ENCODE measurements around the gene TRIO. TPM values are rescaled to one million over a fixed set of nuclear protein-coding genes. Genes with fewer than 3 reads are reported as not detected.

The TRIO gene
- total RNA-seq, 2 donors from 2014 or later = 50.4 to 60.8 TPM

DNA sequence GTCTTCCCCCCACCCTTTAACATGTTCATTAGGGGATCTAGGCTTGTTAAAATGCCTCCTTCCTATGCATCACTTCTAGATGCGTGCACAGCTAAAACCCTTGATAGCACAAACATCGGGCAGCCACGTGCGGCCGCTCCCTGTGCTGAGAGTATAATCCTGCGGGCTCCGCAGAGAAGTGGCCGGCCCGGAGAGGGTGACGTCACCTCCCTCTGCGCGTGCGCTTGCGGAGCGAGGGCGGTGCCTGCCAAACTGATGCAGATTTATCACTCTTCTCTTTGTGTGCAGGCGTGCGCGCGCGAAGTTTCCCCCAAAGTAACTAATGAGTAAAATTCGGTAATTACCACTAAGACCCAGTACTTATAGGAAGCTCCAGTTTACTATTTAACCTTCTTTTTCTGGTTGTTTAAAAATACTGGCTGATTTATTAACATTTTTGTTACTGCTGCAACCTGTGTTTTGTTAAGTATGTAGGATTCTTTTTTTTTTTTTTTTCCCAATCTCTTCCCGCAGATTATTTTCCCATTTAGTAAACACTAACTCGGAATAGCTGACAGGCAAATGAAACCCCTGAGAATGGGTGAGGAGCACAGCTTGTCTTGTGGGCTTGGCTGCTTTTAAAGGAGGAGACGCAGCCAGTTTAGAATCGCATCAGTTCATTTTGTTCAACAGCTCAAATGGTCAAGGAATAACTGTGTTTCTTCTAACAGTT lies 121.6 kb downstream of the TRIO start:
- DNase-seq (peak; percentile 94), ATAC-seq (peak; percentile 93 to 94)
- intact Hi-C loops (cut with DNase I) = loop anchor here in 1 of 2 donors (10.0 kb wide), 1 partner anchor 120 kb away; the partner anchor contains the start of gene TRIO

DNA sequence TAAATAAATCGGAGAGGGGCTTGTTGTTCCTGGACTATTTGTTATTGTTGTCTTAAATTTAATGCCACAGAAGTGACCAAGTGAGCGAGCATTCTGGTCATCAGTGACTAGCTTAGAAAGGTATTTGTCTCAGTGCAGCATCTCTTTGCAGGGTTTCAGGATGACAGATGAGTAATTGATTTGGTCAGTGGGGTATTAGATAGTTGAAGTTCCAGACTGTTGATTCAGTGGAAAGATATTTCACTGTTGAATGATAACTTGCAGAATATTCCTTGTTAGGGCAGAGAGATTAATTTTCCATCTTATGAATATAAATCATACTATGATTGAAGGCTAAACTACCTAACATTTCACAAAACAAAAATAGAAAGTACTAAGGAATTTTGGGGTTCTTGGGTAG lies 122.4 kb downstream of the TRIO start:
- DNase-seq (no peak), ATAC-seq (peak in 1 of 2 donors; percentile 24)
- intact Hi-C loops (cut with DNase I) = loop anchor here in 1 of 2 donors (10.0 kb wide), 1 partner anchor 121 kb away; the partner anchor contains the start of gene TRIO

DNA sequence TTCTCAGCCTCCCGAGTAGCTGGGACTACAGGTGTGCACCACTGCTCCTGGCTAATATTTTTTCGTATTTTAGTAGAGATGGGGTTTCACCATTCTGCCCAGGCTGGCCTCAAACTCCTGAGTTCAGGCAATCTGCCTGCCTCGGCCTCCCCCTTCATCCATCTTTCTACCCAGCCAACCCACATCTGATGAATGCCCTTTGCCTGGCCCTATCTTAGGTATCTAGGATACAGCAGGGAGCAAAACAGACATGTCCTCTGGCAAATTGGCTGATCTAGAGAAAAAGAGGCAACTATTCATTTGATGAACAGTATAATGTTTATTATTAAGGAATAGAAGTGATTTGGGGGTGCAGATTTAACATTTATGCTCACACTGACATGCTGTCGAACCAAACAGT lies 123.0 kb downstream of the TRIO start:
- DNase-seq (no peak), ATAC-seq (no peak)
- intact Hi-C loops (cut with DNase I) = loop anchor here in 1 of 2 donors (10.0 kb wide), 1 partner anchor 121 kb away; the partner anchor contains the start of gene TRIO

DNA sequence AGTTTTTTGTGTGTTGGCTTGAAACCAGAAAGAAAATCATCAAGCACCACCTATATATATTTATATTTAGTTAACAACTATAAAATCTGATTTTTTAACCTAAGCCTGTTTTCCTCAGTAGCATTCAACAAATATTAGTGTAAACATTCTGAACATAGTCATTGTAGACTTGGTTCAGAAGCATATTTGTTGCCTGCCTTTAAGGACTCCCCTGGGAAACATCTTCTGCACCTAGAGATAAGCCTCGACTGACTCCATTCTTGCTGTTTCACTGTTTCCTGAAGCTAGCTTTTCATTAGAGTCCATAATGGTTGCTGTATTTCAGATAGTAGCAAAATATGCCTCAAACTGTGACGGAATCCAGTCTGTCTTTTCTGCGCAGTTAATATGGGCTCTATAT lies 123.5 kb downstream of the TRIO start:
- intact Hi-C loops (cut with DNase I) = loop anchor here in 1 of 2 donors (10.0 kb wide), 1 partner anchor 122 kb away; the partner anchor contains the start of gene TRIO

DNA sequence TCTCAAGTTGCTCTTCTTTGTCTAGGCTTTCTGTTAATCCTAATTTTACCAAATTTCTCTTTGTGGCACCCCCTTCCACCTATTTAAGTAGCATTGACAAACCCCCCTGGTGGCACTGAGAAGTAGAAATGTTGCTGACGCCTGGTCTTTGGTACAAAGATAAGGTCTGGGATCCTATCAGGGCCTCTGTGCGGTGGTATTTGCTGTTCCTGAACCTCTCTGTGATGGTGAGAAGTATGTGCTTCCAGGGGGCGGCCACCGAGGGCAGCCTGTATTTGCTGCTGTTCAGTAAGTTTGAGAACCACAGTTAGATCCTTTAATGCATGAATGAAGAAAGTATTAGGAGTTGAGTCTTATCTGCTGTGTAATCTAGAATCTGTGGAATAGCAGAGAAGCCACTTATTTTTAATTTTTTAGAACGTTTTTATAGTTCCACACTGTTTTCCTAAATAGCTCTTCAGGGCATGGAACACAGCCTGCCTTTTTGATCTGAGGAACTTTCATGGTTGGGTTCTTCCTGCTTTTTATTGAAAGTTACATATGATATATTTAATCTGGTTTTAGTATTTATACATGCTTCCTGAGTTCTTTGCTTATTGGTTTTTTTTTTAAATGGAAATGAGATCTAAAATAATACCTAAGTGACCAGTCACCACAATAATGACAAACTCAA lies 124.2 kb downstream of the TRIO start:
- intact Hi-C loops (cut with DNase I) = loop anchor here in 1 of 2 donors (10.0 kb wide), 1 partner anchor 123 kb away; the partner anchor contains the start of gene TRIO
- no peak for ATAC-seq

More for the DNA sequence above, 123.5 kb downstream of the TRIO start:
- DNase-seq (no peak), ATAC-seq (no peak)

DNA sequence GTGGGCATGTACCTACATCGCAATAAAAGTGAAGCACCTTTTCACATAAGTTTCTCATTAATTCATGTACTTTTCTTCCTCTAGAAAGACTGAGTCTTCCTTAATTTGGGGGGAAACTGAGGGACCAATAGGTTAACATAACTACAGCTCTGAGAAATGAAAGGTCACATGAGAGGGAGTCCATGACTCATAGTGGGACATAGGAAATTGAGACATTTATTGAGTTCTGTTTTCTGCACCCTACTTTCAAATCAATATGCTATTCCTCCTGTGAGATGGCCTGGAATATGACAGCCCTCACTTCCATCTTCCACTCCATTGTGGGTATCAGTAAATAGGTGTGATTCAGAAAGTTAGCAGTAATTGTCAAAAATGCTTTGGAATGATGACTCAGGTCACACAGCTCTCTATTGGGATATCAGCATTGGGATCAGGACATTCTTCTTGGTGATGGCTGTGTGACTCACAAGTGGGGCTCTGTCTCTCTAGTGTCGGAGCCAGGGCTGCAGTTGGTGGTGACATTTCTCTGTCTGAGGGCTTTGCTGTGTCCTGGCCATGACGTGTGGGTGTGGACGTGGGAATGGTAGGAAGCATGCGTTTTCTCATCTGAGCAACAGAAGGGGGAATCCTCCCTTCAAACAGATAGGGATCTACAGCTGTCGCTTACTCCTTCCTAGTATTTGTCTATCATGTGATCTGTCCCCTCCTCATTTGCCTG lies 125.0 kb downstream of the TRIO start:
- intact Hi-C loops (cut with DNase I) = loop anchor here in 1 of 2 donors (10.0 kb wide), 1 partner anchor 123 kb away; the partner anchor contains the start of gene TRIO
- ATAC-seq = peak in 1 of 2 donors; percentile 71
- DNase-seq = peak; percentile 55

More for the DNA sequence above, 124.2 kb downstream of the TRIO start:
- no peak for DNase-seq

DNA sequence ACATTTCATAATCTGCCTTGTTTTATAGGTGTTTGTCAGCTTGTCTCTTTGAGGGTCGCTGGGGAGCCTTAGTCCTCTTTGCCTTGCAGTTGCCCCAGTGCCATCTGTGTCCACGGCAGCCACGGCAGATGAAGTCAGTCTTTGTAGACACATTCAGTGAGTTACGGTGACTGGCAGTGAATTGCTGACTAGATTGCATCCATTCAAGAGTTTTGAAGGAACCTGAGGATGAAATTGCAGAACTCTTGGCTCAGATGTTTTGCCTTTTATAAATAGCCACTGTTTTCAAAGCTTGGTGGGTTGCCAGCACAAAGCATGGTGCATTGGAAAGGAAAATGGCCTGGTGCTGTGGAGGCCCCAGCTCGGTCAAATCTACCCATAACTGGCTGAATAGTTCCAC lies 125.6 kb downstream of the TRIO start:
- ATAC-seq = peak; percentile 2 to 10

DNA sequence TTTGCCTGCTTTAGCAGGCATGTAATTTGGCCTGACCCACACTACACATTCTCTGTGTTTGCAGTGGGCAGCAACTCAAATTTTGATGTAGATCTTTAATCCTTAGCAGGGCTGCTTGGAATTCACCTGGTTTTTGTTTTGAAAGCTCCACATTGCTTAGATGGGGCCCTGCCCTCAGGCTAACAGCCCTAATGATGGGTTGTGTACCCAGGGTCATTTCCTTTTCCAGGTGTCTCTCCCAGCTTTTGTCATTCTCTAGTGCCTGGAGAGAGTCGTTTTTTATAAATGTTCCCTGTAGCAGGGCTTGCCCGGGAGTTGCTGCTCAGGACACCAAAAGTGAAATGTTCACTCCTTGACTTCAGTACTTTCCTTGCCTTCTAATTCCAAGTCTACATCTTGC lies 126.3 kb downstream of the TRIO start:
- intact Hi-C loops (cut with DNase I) = loop anchor here in 1 of 2 donors (10.0 kb wide), 1 partner anchor 125 kb away; the partner anchor contains the start of gene TRIO
- ATAC-seq (no peak), DNase-seq (no peak)

More for the DNA sequence above, 125.6 kb downstream of the TRIO start:
- DNase-seq = no peak
- intact Hi-C loops (cut with DNase I) = loop anchor here in 1 of 2 donors (10.0 kb wide), 1 partner anchor 124 kb away; the partner anchor contains the start of gene TRIO

DNA sequence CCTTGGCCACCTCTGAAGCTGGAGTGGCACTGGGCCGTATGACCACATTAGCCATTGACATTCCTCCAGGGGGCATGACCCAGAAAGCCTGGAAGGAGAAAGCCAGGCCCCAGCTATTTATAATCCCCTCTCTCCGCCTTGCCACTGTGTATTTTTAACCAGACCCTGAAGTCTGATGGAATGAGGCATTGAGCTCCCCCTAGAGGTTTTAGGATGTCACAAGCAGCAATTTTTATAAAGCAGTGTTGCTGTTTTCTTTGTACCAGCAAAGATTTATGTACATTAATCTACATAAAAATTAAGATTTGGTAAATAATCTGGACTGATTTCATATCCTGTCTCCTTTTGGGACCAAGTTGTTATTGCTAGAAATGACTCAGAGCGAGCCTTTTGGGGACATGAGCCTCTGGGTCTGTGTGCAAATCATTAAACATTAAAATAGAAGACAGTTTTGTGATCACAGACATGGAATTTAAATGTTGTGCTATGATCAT lies 127.1 kb downstream of the TRIO start:
- DNase-seq (peak; percentile 45), ATAC-seq (peak; percentile 82 to 95)
- intact Hi-C loops (cut with DNase I) = loop anchor here (1.0 to 10.0 kb wide), 4 partner anchors 128 to 278 kb away; partner anchors contain the start of gene TRIO (in 1 of the 2)

DNA sequence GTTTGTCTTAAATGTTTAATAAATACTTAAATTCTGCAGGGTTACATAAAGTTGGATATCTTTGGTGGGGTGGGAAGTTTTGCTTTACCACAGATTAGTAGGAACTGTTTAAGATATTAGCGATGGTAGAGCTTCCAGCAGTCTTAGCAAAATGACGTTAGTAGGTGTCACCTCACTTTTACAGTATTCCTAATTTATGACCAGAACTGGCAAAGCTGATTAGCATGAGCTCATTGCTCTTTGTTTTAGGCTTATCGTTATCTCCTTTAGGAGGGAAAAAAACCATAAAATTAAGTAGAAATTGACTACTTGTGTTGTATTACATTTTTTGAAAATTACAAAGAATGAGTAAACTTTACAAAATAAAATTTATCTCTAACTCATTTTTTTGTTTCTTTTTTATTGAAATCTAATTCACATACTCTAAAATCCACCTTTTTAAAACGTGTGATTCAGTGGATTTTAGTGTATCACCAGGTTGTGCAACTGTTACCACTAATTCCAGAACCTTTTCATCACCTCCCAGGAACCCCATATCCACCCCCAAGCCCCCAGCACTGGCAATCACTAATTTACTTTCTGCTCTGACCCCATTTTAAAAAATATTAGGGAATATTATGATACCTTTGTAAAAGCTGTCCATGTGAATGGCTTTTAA lies 129.5 kb downstream of the TRIO start:
- intact Hi-C loops (cut with DNase I) = loop anchor here (5.0 to 10.0 kb wide), 3 partner anchors 130 to 280 kb away; partner anchors contain the start of gene TRIO (in 1 of the 2)

DNA sequence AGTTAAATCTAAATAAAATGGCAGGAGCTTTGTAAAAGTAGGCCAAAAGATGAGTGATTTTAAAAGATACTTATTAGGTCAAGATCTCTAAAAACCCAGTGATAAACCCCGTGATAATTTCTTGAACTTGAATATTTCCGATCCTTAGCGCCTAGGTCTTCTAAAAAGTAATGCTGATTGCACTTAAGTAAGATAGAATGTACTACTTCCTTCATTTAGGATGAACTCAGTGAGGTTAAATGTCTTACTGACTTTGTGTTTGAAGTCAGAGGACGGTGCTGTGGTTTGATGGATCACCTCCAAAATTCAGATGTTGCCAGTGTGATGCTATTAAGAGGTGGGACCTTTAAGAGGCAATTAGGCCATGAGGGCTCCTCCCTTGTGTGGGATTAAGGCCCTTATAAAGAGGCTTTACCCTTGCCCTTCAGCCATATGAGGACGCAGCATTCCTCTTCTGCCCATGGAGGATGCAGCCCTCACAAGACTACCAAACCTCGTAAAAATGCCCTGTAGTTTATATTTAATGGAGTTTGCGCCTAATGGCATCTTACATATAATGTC lies 130.1 kb downstream of the TRIO start:
- ATAC-seq (no peak), DNase-seq (no peak)
- intact Hi-C loops (cut with DNase I) = loop anchor here (5.0 to 10.0 kb wide), 3 partner anchors 131 to 281 kb away; partner anchors contain the start of gene TRIO (in 1 of the 2)

More for the DNA sequence above, 129.5 kb downstream of the TRIO start:
- no peak for ATAC-seq
- no peak for DNase-seq

DNA sequence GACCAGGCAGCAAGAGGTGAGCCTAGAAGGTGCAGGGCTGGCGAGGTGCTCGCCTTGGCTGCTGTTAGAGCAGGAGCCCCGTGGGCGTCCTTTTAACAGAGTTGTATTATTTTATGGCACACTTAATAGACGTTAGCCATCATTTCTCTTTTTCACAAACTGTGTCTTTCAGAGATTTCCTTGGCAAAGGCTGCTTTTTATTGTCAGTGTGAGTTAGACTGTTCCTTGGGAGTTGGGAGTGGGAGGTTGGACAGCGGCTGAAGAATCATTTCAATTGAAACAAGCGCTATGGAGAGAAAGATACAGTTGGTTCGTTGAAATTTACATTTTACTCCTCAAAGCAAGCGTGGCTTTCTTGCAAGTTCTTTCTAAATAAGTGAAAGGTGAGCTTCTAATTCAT lies 133.2 kb downstream of the TRIO start:
- DNase-seq = no peak

DNA sequence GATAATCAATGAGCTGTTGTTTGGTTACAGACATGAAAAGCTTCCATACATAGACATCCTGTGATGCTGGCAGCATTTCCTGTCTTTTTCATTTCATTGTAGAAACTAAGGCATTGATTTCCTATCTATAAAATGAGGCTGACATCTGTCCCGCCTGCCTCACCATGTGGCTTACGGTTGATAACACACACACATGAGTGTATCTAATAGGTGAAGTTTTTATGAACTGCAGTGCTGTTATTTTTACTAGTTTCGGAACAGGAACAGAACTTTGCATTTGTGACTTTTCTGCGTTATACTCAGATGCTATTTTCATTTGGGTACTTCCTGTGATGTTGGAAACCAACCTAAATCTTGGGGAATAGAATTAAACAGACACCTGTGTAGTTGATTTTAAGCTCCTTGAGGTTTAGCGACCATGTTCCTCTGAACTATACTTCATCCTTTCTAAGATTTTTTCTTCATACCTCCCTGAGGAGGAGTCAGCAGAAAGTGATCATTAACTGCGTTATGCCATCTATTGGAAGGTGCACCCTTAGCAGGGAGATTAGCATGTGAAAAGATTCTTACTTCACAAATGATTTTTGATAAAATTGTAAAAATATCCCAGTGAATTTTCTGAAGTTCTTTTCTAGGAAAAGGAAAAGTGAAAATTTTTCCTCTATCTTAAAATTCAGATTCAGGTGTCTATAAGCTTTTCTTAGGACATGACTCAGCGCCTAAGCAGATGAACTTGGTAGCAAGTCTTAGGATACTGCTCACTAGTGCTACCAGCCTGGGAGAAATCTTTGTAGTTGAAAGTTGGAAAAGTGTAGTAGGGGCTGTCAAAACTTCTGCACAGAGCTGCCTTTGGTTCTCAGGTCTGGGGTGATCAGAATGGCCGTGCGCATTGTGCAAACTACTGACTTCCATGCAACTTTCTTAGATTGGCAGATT lies 134.5 kb downstream of the TRIO start:
- DNase-seq (no peak), ATAC-seq (no peak)
- intact Hi-C loops (cut with DNase I) = loop anchor here in 1 of 2 donors (10.0 kb wide), 1 partner anchor 163 kb away; no protein-coding TSS in a partner anchor

More for the DNA sequence above, 133.2 kb downstream of the TRIO start:
- intact Hi-C loops (cut with DNase I) = loop anchor here in 1 of 2 donors (10.0 kb wide), 1 partner anchor 162 kb away; no protein-coding TSS in a partner anchor
- ATAC-seq = no peak

DNA sequence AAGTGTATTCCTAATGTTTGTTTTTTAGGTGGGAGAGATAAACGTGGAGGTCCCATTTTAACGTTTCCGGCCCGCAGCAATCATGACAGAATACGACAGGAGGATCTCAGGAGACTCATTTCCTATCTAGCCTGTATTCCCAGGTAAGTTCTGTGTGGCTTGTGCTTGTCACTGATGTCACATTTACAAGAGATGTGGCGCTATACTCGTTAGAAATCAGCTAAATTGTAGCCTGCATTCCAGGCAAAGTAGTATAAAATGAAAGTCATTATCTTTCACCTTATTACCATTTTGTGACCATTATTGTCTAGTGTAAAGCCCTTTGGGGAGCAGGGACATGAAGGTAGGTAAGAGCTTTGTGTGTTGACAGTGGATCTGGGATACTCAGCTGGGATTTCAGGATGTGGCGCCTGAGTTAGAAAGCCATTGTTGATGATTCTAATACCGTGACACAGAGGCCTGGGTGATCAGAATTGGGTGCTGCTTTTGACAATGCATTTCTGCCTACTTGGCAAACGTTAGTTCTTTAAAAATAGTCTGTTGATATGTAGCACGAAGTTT lies 137.2 kb downstream of the TRIO start:
- ATAC-seq (no peak), DNase-seq (no peak)
- intact Hi-C loops (cut with DNase I) = no loop called here

DNA sequence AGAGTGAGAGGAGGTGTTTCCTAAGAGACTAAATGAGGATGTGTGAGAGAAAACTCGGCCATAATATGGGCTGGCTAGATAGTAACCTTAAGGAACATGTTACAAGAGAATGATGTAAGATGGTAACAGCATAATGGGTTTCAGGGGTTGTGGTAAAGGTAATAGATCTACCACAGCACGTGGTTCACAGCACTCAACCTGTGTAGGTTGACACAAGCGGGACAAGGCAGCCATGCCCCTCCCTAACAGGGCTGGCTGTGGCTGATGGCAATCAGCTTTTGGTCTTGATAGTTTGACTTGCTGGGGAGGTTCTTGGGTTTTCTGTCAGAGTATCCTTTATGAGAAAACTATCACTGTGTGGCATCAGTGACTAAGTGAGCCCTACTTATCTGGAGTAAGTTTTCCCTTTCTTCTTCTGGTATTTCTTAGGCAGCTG lies 138.6 kb downstream of the TRIO start:
- ATAC-seq = no peak
- DNase-seq = no peak
- intact Hi-C loops (cut with DNase I) = no loop called here

DNA sequence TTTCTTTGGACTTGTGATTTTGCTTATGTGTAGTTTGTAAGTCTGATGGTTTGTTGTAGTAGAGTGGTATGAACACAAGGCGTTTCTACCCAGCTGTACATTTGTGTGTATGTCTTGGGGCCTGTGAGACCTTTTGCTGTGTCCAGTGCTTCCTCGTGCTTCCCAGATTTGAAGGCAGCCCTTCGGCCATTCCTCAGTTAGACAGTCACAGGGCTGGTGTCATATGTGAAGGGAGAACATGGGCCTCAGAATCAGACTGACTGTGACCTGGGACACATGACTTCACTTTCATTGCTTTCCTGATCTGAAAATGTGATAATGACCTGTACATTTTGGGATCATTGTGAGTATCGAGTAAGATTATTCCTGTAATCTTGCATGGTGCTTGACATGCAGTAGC lies 140.0 kb downstream of the TRIO start:
- intact Hi-C loops (cut with DNase I) = no loop called here
- ATAC-seq (no peak), DNase-seq (no peak)

All from left cardiac atrium (tissue), 4 donors.